ENCODE measurements around the gene TMEM143. TPM values are rescaled to one million over a fixed set of nuclear protein-coding genes. Genes with fewer than 3 reads are reported as not detected.

Gene TMEM143
- total RNA-seq, 1 donor from 2014 or later: 25.3 TPM

GRCh38 chr19:48396016-48396823, 32.5 kb upstream of the TMEM143 start:
- intact Hi-C loops (cut with DNase I): no loop called here
- no peak overlapping the region for H3K4me3 ChIP-seq
- H3K36me3 ChIP-seq: no peaks in the 10 kb centered on the region
- H3K9me3 ChIP-seq: no peaks in the 10 kb centered on the region
- peaks cover 0 to 8% of the 10 kb centered on the region in 2 donors for H3K4me1 ChIP-seq
- H3K27me3 ChIP-seq: peaks cover 36% of the 10 kb centered on the region
- TF ChIP-seq CTCF (IDR thresholded peaks at IDR 0.05): no peak
- DNase-seq (ENCODE audit: low spot score in 2 of 2): no peak
- H3K27ac ChIP-seq: no peak overlapping the region

- peaks cover 36% of the 10 kb centered on the region for H3K27me3 ChIP-seq
- no peak overlapping the region for H3K27ac ChIP-seq
- intact Hi-C loops (cut with DNase I): no loop called here
- DNase-seq (ENCODE audit: low spot score in 2 of 2): no peak
- peaks cover 0 to 8% of the 10 kb centered on the region in 2 donors for H3K4me1 ChIP-seq
- no peaks in the 10 kb centered on the region for H3K9me3 ChIP-seq
- H3K4me3 ChIP-seq: no peak overlapping the region
- H3K36me3 ChIP-seq: no peaks in the 10 kb centered on the region
- TF ChIP-seq CTCF (IDR thresholded peaks at IDR 0.05): no peak
Observed at GRCh38 chr19:48395499-48395898, 31.8 kb upstream of the TMEM143 start.

DNA sequence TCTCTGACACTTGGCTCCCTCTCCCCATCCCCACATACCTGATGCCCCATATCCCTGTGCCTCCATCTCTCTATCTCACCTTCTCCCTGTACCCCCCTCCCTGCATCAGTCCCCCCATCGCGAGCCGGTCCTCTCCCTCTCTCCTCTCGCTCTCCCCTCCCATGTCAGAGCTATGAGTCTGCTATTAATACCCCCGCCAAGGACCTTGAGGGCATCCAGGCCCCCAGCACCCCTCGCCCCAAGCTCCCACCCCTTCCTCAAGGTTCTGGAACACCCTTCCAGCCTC, 31.4 kb upstream of the TMEM143 start:
- Histone ChIP-seq H3K4me3 (no peak overlapping the region), H3K9me3 (no peaks in the 10 kb centered on the region), H3K27ac (no peak overlapping the region), H3K36me3 (no peaks in the 10 kb centered on the region), H3K4me1 (peaks cover 0 to 11% of the 10 kb centered on the region in 2 donors), H3K27me3 (peaks cover 36% of the 10 kb centered on the region)
- no peak for DNase-seq (ENCODE audit: low spot score in 2 of 2)
- intact Hi-C loops (cut with DNase I): no loop called here
- no peak for TF ChIP-seq CTCF (IDR thresholded peaks at IDR 0.05)

GRCh38 chr19:48394331-48395169, 30.8 kb upstream of the TMEM143 start:
- peaks cover 0 to 14% of the 10 kb centered on the region in 2 donors for H3K4me1 ChIP-seq
- no peak for DNase-seq (ENCODE audit: low spot score in 2 of 2)
- TF ChIP-seq CTCF (IDR thresholded peaks at IDR 0.05): no peak
- intact Hi-C loops (cut with DNase I): loop anchor here (5.0 kb wide), 1 partner anchor 48 kb away; no protein-coding TSS in a partner anchor
- H3K9me3 ChIP-seq: no peaks in the 10 kb centered on the region
- H3K36me3 ChIP-seq: no peaks in the 10 kb centered on the region
- peak overlapping the region in 1 of 2 donors; percentile 41 for H3K4me3 ChIP-seq
- peaks cover 36% of the 10 kb centered on the region for H3K27me3 ChIP-seq
- no peak overlapping the region for H3K27ac ChIP-seq

DNA sequence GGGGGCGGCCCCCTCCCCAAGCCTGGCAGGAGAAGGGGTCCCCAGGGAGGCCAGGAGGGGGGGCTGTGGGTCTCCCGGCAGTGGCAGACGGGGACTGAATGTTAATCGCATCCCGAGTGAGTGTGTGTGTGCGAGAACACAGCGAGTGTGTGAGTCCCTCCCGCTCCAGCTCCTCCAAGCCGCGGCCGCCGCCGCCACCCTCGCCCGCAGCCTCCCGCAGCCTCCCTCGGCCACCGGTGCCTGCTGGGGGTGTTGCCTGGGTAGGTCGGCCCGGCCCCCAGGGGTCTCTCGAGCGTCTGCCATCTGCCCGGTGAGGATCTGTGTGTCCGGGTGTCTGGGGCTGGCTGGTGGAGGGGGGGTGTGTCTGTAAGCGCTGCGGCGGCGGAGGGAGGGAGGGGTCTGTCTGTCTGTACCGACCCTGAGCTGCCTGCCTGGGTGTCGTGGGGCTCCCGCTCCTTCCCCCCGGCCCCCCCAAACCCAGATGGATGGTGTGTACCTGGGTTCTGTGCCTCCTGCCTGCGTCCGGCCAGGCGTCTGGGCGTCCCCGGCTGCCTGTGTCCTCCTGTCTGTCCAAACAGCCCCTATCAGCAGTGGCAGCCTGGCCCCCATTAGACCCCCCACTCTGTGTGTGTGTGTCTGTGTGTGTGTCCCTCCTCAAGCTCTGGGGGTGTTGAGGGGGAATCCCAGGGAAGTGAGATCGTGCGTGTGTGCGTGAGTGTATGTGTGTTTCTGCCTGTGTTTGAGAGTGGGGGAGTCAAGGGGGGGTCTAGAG, 30.0 kb upstream of the TMEM143 start, which contains the start of gene GRIN2D:
TSS of gene GRIN2D (plus strand) at position 110 of the 772 bp plus-strand sequence. CDS start 4,725 bp downstream, outside the sequence.
- no peak for TF ChIP-seq CTCF (IDR thresholded peaks at IDR 0.05)
- intact Hi-C loops (cut with DNase I): loop anchor here (5.0 kb wide), 1 partner anchor 49 kb away; no protein-coding TSS in a partner anchor
- Histone ChIP-seq H3K27ac (no peak within 1 kb of the TSS), H3K4me3 (peak within 1 kb of the TSS in 1 of 2 donors; percentile 41), H3K27me3 (peaks cover 36% of the 10 kb centered on the region), H3K9me3 (no peaks in the 10 kb centered on the region), H3K4me1 (peaks cover 0 to 14% of the 10 kb centered on the region in 2 donors), H3K36me3 (peaks cover 6% of the 10 kb centered on the region in 2 donors)
- no peak for DNase-seq (ENCODE audit: low spot score in 2 of 2)
